OCI-LY3 (cell line): ENCODE data around the gene EIF3K.

Experiments
- EZH2phosphoT487 ChIP-seq: fragments of 200-600 bp; shearing (Covaris generic); IDR thresholded peaks from 2 replicates; pipeline ENCODE4 v1.6.1; 2018; ENCODE audit warnings: antibody characterized with exemption, mixed run types, low read depth
- TF ChIP-seq, protein P1 (sequence below): fragments of 200-600, 300-600 bp; sonication (generic); IDR thresholded peaks from 2 replicates; pipeline ENCODE4 v1.5.1; 2014; ENCODE audit warnings: antibody characterized with exemption, low read length, low read depth

DNA sequence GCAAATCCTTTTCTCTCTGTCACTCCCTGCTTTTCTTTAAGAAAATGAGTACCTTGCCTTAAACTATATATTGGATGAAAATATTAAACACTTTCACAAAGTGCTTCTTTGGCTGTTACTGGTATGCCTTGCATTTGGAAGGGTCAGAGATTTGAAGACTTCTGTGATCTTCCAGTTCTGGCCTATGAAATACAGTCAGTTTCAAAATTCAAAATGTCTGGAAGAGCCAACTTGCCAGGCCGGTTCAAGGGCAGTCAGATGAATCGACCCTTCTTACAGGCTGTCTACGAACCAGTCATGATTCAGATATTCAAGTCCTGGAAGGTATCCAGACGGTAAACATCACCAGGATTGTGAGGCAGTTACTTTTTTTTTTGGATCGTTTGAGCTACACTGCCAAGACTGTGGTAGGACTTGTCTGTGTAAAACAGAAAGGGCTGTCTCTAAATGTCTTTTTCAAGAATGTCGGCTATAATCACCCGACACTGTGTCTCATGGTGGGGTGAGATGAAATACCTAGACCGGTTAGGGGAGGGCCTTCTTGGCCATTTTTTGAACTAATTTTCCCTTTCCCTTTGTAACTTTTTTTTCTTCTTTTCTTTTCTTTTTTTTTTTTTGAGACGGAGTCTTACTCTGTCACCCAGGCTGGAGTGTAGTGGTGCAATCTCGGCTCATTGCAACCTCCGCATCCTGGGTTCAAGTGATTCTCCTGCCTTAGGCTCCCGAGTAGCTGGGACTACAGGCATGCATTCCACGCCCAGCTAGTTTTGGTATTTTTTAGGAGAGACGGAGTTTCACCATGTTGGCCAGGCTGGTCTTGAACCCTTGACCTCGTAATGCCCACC lies 39.7 kb downstream of the EIF3K start:
- TF ChIP-seq, protein P1, sequence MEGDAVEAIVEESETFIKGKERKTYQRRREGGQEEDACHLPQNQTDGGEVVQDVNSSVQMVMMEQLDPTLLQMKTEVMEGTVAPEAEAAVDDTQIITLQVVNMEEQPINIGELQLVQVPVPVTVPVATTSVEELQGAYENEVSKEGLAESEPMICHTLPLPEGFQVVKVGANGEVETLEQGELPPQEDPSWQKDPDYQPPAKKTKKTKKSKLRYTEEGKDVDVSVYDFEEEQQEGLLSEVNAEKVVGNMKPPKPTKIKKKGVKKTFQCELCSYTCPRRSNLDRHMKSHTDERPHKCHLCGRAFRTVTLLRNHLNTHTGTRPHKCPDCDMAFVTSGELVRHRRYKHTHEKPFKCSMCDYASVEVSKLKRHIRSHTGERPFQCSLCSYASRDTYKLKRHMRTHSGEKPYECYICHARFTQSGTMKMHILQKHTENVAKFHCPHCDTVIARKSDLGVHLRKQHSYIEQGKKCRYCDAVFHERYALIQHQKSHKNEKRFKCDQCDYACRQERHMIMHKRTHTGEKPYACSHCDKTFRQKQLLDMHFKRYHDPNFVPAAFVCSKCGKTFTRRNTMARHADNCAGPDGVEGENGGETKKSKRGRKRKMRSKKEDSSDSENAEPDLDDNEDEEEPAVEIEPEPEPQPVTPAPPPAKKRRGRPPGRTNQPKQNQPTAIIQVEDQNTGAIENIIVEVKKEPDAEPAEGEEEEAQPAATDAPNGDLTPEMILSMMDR = no peak
- TF ChIP-seq EZH2phosphoT487 = no peak
